ENCODE measurements around the gene STAT5A. TPM values are rescaled to one million over a fixed set of nuclear protein-coding genes. Genes with fewer than 3 reads are reported as not detected.

Gene STAT5A
- total and polyA plus RNA-seq, 9 of the 15 experiments (the other 6 are each of a cell fraction or from before 2014, with no cell fraction given), result 79.9 to 415 (median 196) TPM

- peak; percentile 14 to 49; a peak in 2 of 4 replicates for TF ChIP-seq MNT (conservative IDR thresholded peaks at IDR 0.05)
- TF ChIP-seq CREB3 (tag; conservative IDR thresholded peaks at IDR 0.05; ENCODE audit: low read depth), result peak; percentile 67
- peak; percentile 56 to 58; a peak in 3 of 4 replicates for TF ChIP-seq SIN3A (IDR thresholded peaks at IDR 0.05; ENCODE audit: borderline replicate concordance in 2 of 2, control insufficient read depth in 1 of 2, low read depth in 2 of 2, low read length in 2 of 2)
- TF ChIP-seq ZNF740 (CRISPR knock-in tag; IDR thresholded peaks at IDR 0.05), result no peak
- 0 out of 4 replicates have a peak, but pooled peaks of 1 of the 2 experiments have one; percentile 18 for TF ChIP-seq ZNF740 (tag; IDR thresholded peaks at IDR 0.05)
- TF ChIP-seq ZBTB40 (IDR thresholded peaks at IDR 0.05), result peak; percentile 26; the same call in 1 of the 2 replicates
- TF ChIP-seq ZBTB40 (CRISPR knock-in tag; IDR thresholded peaks at IDR 0.05), result no peak
- no peak for TF ChIP-seq CHCHD3 (CRISPR knock-in tag; IDR thresholded peaks at IDR 0.05)
- 0 out of 2 replicates have a peak, but pooled peaks have one; percentile 16 for TF ChIP-seq NCOA1 (IDR thresholded peaks at IDR 0.05; ENCODE audit: low read depth)
- TF ChIP-seq ZFX (CRISPR knock-in tag; IDR thresholded peaks at IDR 0.05), result peak; percentile 64
- TF ChIP-seq MLLT1 (IDR thresholded peaks at IDR 0.05), result 0 out of 4 replicates have a peak, but pooled peaks of 1 of the 2 experiments have one; percentile 64
Observed at GRCh38 chr17:42287305-42287976, 857 bp upstream of the STAT5A start (continued).

Measured in K562 (cell line).